ENCODE data around the gene TIGD1.

DNA sequence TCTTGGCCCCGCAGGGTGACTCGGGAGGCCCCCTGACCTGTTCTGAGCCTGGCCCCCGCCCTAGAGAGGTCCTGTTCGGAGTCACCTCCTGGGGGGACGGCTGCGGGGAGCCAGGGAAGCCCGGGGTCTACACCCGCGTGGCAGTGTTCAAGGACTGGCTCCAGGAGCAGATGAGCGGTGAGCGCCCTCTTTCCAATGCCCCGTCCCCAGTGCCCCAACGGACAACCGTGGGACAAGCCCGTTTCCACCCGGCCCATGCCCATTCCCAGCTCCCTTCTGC, 27.0 kb downstream of the TIGD1 start:
- TF ChIP-seq, protein P1, sequence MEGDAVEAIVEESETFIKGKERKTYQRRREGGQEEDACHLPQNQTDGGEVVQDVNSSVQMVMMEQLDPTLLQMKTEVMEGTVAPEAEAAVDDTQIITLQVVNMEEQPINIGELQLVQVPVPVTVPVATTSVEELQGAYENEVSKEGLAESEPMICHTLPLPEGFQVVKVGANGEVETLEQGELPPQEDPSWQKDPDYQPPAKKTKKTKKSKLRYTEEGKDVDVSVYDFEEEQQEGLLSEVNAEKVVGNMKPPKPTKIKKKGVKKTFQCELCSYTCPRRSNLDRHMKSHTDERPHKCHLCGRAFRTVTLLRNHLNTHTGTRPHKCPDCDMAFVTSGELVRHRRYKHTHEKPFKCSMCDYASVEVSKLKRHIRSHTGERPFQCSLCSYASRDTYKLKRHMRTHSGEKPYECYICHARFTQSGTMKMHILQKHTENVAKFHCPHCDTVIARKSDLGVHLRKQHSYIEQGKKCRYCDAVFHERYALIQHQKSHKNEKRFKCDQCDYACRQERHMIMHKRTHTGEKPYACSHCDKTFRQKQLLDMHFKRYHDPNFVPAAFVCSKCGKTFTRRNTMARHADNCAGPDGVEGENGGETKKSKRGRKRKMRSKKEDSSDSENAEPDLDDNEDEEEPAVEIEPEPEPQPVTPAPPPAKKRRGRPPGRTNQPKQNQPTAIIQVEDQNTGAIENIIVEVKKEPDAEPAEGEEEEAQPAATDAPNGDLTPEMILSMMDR (IDR thresholded peaks at IDR 0.05), result no peak
- no peak for TF ChIP-seq POLR2A (IDR thresholded peaks at IDR 0.05)
